Measurements from ENCODE around the gene NPEPL1.

NPEPL1 gene

GRCh38 chr20:58741384-58741783 lies 48.8 kb downstream of the NPEPL1 start:
- no peak overlapping the region for H2BK120ac ChIP-seq (ENCODE audit: low read depth, low read length)
- H3K14ac ChIP-seq (ENCODE audit: low read length), result no peak overlapping the region
- H3K27me3 ChIP-seq (ENCODE audit: control insufficient read depth in 3 of 3, insufficient read depth in 3 of 3, low read depth in 1 of 3, low read length in 3 of 3), result peaks cover 0 to 3% (median 0%) of the 10 kb centered on the region in 3 experiments
- peak overlapping the region; percentile 27 for H3K18ac ChIP-seq (ENCODE audit: low read length)
- no peak overlapping the region for H3K4me3 ChIP-seq (ENCODE audit: low read length in 2 of 2)
- no peak overlapping the region for H2BK12ac ChIP-seq (ENCODE audit: low read length)
- H3K36me3 ChIP-seq (replicated peaks in 1 of 2; ENCODE audit: control insufficient read depth in 2 of 2, insufficient read depth in 2 of 2, low read length in 2 of 2), result no peaks in the 10 kb centered on the region
- no peak overlapping the region for H2BK5ac ChIP-seq (ENCODE audit: low read length)
- no peaks in the 10 kb centered on the region for H3K79me1 ChIP-seq (ENCODE audit: low read depth, low read length)
- no peak overlapping the region for H2AFZ ChIP-seq (ENCODE audit: low read length)
- H2BK15ac ChIP-seq (ENCODE audit: low read length), result no peak overlapping the region
- 100% methylated on average over 1 of the region's 5 CpGs; no CpG with 5 or more reads in 1 of the 2 donors for WGBS, 2 donors (ENCODE audit: extremely low coverage in 2 of 2, insufficient read length in 2 of 2, insufficient replicate concordance in 1 of 2)
- no peak overlapping the region for H3K4ac ChIP-seq (ENCODE audit: low read length)
- H4K8ac ChIP-seq (ENCODE audit: low read depth, low read length), result no peak overlapping the region
- H3K9me3 ChIP-seq (replicated peaks in 1 of 2; ENCODE audit: control insufficient read depth in 2 of 2, insufficient read depth in 1 of 2, low read depth in 1 of 2, low read length in 2 of 2), result no peaks in the 10 kb centered on the region
- DNase-seq (ENCODE audit: low spot score), result no peak
- no peak overlapping the region for H4K91ac ChIP-seq (ENCODE audit: low read depth, low read length, poor library complexity)
- H3K27ac ChIP-seq (replicated peaks; ENCODE audit: low read length), result no peak overlapping the region
- no peak overlapping the region for H2AK5ac ChIP-seq (ENCODE audit: low read depth, low read length)
- no peaks in the 10 kb centered on the region for H3K4me1 ChIP-seq (ENCODE audit: control insufficient read depth in 2 of 2, insufficient read depth in 1 of 2, low read depth in 1 of 2, low read length in 2 of 2)
- H3K23ac ChIP-seq (ENCODE audit: low read depth, low read length, poor library complexity), result no peak overlapping the region
- no peak overlapping the region for H3K9ac ChIP-seq (ENCODE audit: low read depth, low read length, poor library complexity)
- H3K4me2 ChIP-seq (ENCODE audit: insufficient read depth, low read length, poor library complexity, severe bottlenecking), result no peak overlapping the region

- no peaks in the 10 kb centered on the region for H3K4me1 ChIP-seq (ENCODE audit: control insufficient read depth in 2 of 2, insufficient read depth in 1 of 2, low read depth in 1 of 2, low read length in 2 of 2)
- H3K4me2 ChIP-seq (ENCODE audit: insufficient read depth, low read length, poor library complexity, severe bottlenecking), result no peak overlapping the region
- no peaks in the 10 kb centered on the region for H3K9me3 ChIP-seq (replicated peaks in 1 of 2; ENCODE audit: control insufficient read depth in 2 of 2, insufficient read depth in 1 of 2, low read depth in 1 of 2, low read length in 2 of 2)
- no peak overlapping the region for H4K91ac ChIP-seq (ENCODE audit: low read depth, low read length, poor library complexity)
- H2AFZ ChIP-seq (ENCODE audit: low read length), result no peak overlapping the region
- no peak overlapping the region for H3K4me3 ChIP-seq (ENCODE audit: low read length in 2 of 2)
- peaks cover 0 to 8% (median 0%) of the 10 kb centered on the region in 3 experiments for H3K27me3 ChIP-seq (ENCODE audit: control insufficient read depth in 3 of 3, insufficient read depth in 3 of 3, low read depth in 1 of 3, low read length in 3 of 3)
- H3K4ac ChIP-seq (ENCODE audit: low read length), result no peak overlapping the region
- DNase-seq (ENCODE audit: low spot score), result no peak
- no peak overlapping the region for H2BK5ac ChIP-seq (ENCODE audit: low read length)
- no peak overlapping the region for H3K14ac ChIP-seq (ENCODE audit: low read length)
- H3K23ac ChIP-seq (ENCODE audit: low read depth, low read length, poor library complexity), result peak overlapping the region; percentile 29
- H4K8ac ChIP-seq (ENCODE audit: low read depth, low read length), result no peak overlapping the region
- no peak overlapping the region for H2BK15ac ChIP-seq (ENCODE audit: low read length)
- WGBS, 2 donors (ENCODE audit: extremely low coverage in 2 of 2, insufficient read length in 2 of 2, insufficient replicate concordance in 1 of 2), result no CpG with 5 or more reads among the region's 13 CpGs
- no peak overlapping the region for H3K18ac ChIP-seq (ENCODE audit: low read length)
- H2BK12ac ChIP-seq (ENCODE audit: low read length), result no peak overlapping the region
- no peak overlapping the region for H3K9ac ChIP-seq (ENCODE audit: low read depth, low read length, poor library complexity)
- no peak overlapping the region for H2BK120ac ChIP-seq (ENCODE audit: low read depth, low read length)
- H3K36me3 ChIP-seq (replicated peaks in 1 of 2; ENCODE audit: control insufficient read depth in 2 of 2, insufficient read depth in 2 of 2, low read length in 2 of 2), result no peaks in the 10 kb centered on the region
- H3K79me1 ChIP-seq (ENCODE audit: low read depth, low read length), result no peaks in the 10 kb centered on the region
- H2AK5ac ChIP-seq (ENCODE audit: low read depth, low read length), result no peak overlapping the region
- H3K27ac ChIP-seq (replicated peaks; ENCODE audit: low read length), result no peak overlapping the region
Measured at GRCh38 chr20:58742668-58743566, 50.3 kb downstream of the NPEPL1 start.

- Histone ChIP-seq H3K27ac (replicated peaks; ENCODE audit: low read length) (no peak overlapping the region), H3K4me1 (ENCODE audit: control insufficient read depth in 2 of 2, insufficient read depth in 1 of 2, low read depth in 1 of 2, low read length in 2 of 2) (no peaks in the 10 kb centered on the region), H3K4ac (ENCODE audit: low read length) (no peak overlapping the region), H3K14ac (ENCODE audit: low read length) (no peak overlapping the region), H3K9ac (ENCODE audit: low read depth, low read length, poor library complexity) (no peak overlapping the region), H4K8ac (ENCODE audit: low read depth, low read length) (no peak overlapping the region), H2AFZ (ENCODE audit: low read length) (no peak overlapping the region), H3K4me3 (ENCODE audit: low read length in 2 of 2) (no peak overlapping the region), H3K4me2 (ENCODE audit: insufficient read depth, low read length, poor library complexity, severe bottlenecking) (no peak overlapping the region), H3K9me3 (replicated peaks in 1 of 2; ENCODE audit: control insufficient read depth in 2 of 2, insufficient read depth in 1 of 2, low read depth in 1 of 2, low read length in 2 of 2) (no peaks in the 10 kb centered on the region), H2AK5ac (ENCODE audit: low read depth, low read length) (no peak overlapping the region), H3K79me1 (ENCODE audit: low read depth, low read length) (no peaks in the 10 kb centered on the region), H3K18ac (ENCODE audit: low read length) (no peak overlapping the region), H3K23ac (ENCODE audit: low read depth, low read length, poor library complexity) (no peak overlapping the region), H2BK120ac (ENCODE audit: low read depth, low read length) (no peak overlapping the region), H2BK12ac (ENCODE audit: low read length) (no peak overlapping the region), H2BK5ac (ENCODE audit: low read length) (no peak overlapping the region), H3K36me3 (replicated peaks in 1 of 2; ENCODE audit: control insufficient read depth in 2 of 2, insufficient read depth in 2 of 2, low read length in 2 of 2) (no peaks in the 10 kb centered on the region), H3K27me3 (ENCODE audit: control insufficient read depth in 3 of 3, insufficient read depth in 3 of 3, low read depth in 1 of 3, low read length in 3 of 3) (peaks cover 0 to 13% (median 0%) of the 10 kb centered on the region in 3 experiments), H2BK15ac (ENCODE audit: low read length) (no peak overlapping the region), H4K91ac (ENCODE audit: low read depth, low read length, poor library complexity) (no peak overlapping the region)
- WGBS, 2 donors (ENCODE audit: extremely low coverage in 2 of 2, insufficient read length in 2 of 2, insufficient replicate concordance in 1 of 2), result 100% methylated on average over 1 of the region's 1 CpG; no CpG with 5 or more reads in 1 of the 2 donors
- no peak for DNase-seq (ENCODE audit: low spot score)
Measured at GRCh38 chr20:58743929-58744534, 51.4 kb downstream of the NPEPL1 start.

- H3K4me2 ChIP-seq (ENCODE audit: insufficient read depth, low read length, poor library complexity, severe bottlenecking), result no peak overlapping the region
- H3K4me1 ChIP-seq (ENCODE audit: control insufficient read depth in 2 of 2, insufficient read depth in 1 of 2, low read depth in 1 of 2, low read length in 2 of 2), result no peaks in the 10 kb centered on the region
- no peak overlapping the region for H3K14ac ChIP-seq (ENCODE audit: low read length)
- no peaks in the 10 kb centered on the region for H3K79me1 ChIP-seq (ENCODE audit: low read depth, low read length)
- no peak overlapping the region for H4K91ac ChIP-seq (ENCODE audit: low read depth, low read length, poor library complexity)
- H3K9me3 ChIP-seq (replicated peaks in 1 of 2; ENCODE audit: control insufficient read depth in 2 of 2, insufficient read depth in 1 of 2, low read depth in 1 of 2, low read length in 2 of 2), result no peaks in the 10 kb centered on the region
- H3K27me3 ChIP-seq (ENCODE audit: control insufficient read depth in 3 of 3, insufficient read depth in 3 of 3, low read depth in 1 of 3, low read length in 3 of 3), result peaks cover 0 to 17% (median 0%) of the 10 kb centered on the region in 3 experiments
- no peak overlapping the region for H4K8ac ChIP-seq (ENCODE audit: low read depth, low read length)
- H2AK5ac ChIP-seq (ENCODE audit: low read depth, low read length), result no peak overlapping the region
- no peak for DNase-seq (ENCODE audit: low spot score)
- H2BK120ac ChIP-seq (ENCODE audit: low read depth, low read length), result no peak overlapping the region
- no peak overlapping the region for H3K9ac ChIP-seq (ENCODE audit: low read depth, low read length, poor library complexity)
- no peak overlapping the region for H2BK15ac ChIP-seq (ENCODE audit: low read length)
- no peak overlapping the region for H3K18ac ChIP-seq (ENCODE audit: low read length)
- H3K23ac ChIP-seq (ENCODE audit: low read depth, low read length, poor library complexity), result no peak overlapping the region
- no peak overlapping the region for H3K4ac ChIP-seq (ENCODE audit: low read length)
- no CpG with 5 or more reads among the region's 1 CpG for WGBS, 2 donors (ENCODE audit: extremely low coverage in 2 of 2, insufficient read length in 2 of 2, insufficient replicate concordance in 1 of 2)
- H3K36me3 ChIP-seq (replicated peaks in 1 of 2; ENCODE audit: control insufficient read depth in 2 of 2, insufficient read depth in 2 of 2, low read length in 2 of 2), result no peaks in the 10 kb centered on the region
- H3K27ac ChIP-seq (replicated peaks; ENCODE audit: low read length), result no peak overlapping the region
- H2AFZ ChIP-seq (ENCODE audit: low read length), result no peak overlapping the region
- no peak overlapping the region for H2BK12ac ChIP-seq (ENCODE audit: low read length)
- no peak overlapping the region for H3K4me3 ChIP-seq (ENCODE audit: low read length in 2 of 2)
- H2BK5ac ChIP-seq (ENCODE audit: low read length), result no peak overlapping the region
Measured at GRCh38 chr20:58744836-58745235, 52.2 kb downstream of the NPEPL1 start.

All from neuronal stem cell (in vitro differentiated cells).